K562 (cell line): Measurements from ENCODE around the gene C1orf146. TPM values are rescaled to one million over a fixed set of nuclear protein-coding genes. Genes with fewer than 3 reads are reported as not detected.
A peak's percentile ranks its signal among the peaks of the same experiment; 100 is the strongest.
"Not testable (repeated sequence)": the region's sequence is repeated elsewhere in the genome, so short reads cannot be mapped to it uniquely, and the experiment has no call there.

Source experiments
- ATAC-seq: fragments of 200-7000 bp; cut with Tn5 transposase; 3 replicates; pipeline ENCODE4 v1.9.1; 2020; ENCODE audit warnings: moderate library complexity
- BruUV-seq: library from RNA; stranded (reverse); fragments of 400-500 nt; replicated peaks from 2 replicates; lab custom pipeline; 2021; lab: Mats Ljungman, UMichigan
- CTCF ChIA-PET: fragments of 300-600 bp; formaldehyde crosslinking; extraction: SDS; loops from one replicate; lab custom pipeline; 2021; ENCODE audit warnings: low intra/inter-chr PET ratio; lab: Yijun Ruan, JAX
- POLR2A ChIA-PET: fragments of 300-600, 350-650 bp; sonication (Branson Sonifier 250); formaldehyde crosslinking; extraction: SDS; loops from one replicate; lab custom pipeline; 2021; ENCODE audit warnings: antibody characterized with exemption, inconsistent platforms; lab: Yijun Ruan, JAX
- DNase-seq, 4 experiments: peaks; one replicate each; pipeline versions ENCODE4 v3.0.0 to v3.0.0-alpha.2; 2011 to 2018; ENCODE audit warnings: low spot score in 3 of 4, mixed read lengths in 3 of 4; ENCODE audit errors: extremely low read depth in 1 of 4
- FAIRE-seq: peaks from 2 replicates; lab custom pipeline; 2011; peaks lifted over from hg19 to GRCh38; lab: Jason Lieb, UNC
- H2AFZ ChIP-seq: 2 replicates; pipeline ENCODE4 v1.6.0; 2011; ENCODE audit warnings: low read depth, low read length, control low read depth, inconsistent platforms
- H3K27ac ChIP-seq: fragments of 200-600 bp; 3 replicates; pipeline ENCODE4 v1.8.0; 2011; ENCODE audit warnings: low read depth, mild to moderate bottlenecking, control low read depth, inconsistent platforms, low read length, moderate library complexity, mixed read lengths; ENCODE audit errors: extremely low read depth
- H3K27me3 ChIP-seq, 2 experiments: fragments of 300-600 bp in 1 of 2; 2 replicates in 1 of 2; 3 replicates in 1 of 2; pipeline versions ENCODE4 v1.6.0 to v1.8.0; 2011; ENCODE audit warnings: inconsistent platforms in 2 of 2, low read length in 2 of 2, mild to moderate bottlenecking in 1 of 2, mixed read lengths in 1 of 2, moderate library complexity in 1 of 2; ENCODE audit not compliant: control insufficient read depth in 2 of 2, insufficient read depth in 2 of 2
- H3K36me3 ChIP-seq: fragments of 300-600 bp; 3 replicates; pipeline ENCODE4 v1.8.0; 2011; ENCODE audit warnings: mild to moderate bottlenecking, low read length, inconsistent platforms; ENCODE audit not compliant: control insufficient read depth, insufficient read depth
- H3K4me1 ChIP-seq, 2 experiments: fragments of 200-600 bp in 1 of 2; replicated peaks in 1 of 2; 2 replicates in 1 of 2; 3 replicates in 1 of 2; pipeline versions ENCODE4 v1.5.1 to v1.8.0; 2011; ENCODE audit warnings: inconsistent platforms in 2 of 2, low read length in 2 of 2, mild to moderate bottlenecking in 1 of 2, mixed read lengths in 1 of 2, moderate library complexity in 1 of 2; ENCODE audit not compliant: control insufficient read depth in 2 of 2, insufficient read depth in 2 of 2
- H3K4me2 ChIP-seq: 2 replicates; pipeline ENCODE4 v1.6.1; 2011; ENCODE audit warnings: low read length, control low read depth, inconsistent platforms, mixed read lengths; ENCODE audit not compliant: insufficient read depth
- H3K4me3 ChIP-seq: fragments of 200-600 bp; sonication (generic), shearing (Covaris generic); 2 replicates; pipeline ENCODE4 v1.5.1; 2016; ENCODE audit warnings: control low read depth, inconsistent platforms
- H3K79me2 ChIP-seq: fragments of 200-600 bp; 3 replicates; pipeline ENCODE4 v1.8.0; 2011; ENCODE audit warnings: low read length, inconsistent platforms; ENCODE audit not compliant: control insufficient read depth, insufficient read depth
- H3K9ac ChIP-seq, 2 experiments: 2 replicates each; pipeline versions ENCODE4 v1.6.0 to v1.6.1; 2011; ENCODE audit warnings: low read depth in 2 of 2, low read length in 2 of 2, control low read depth in 1 of 2, inconsistent platforms in 1 of 2, mild to moderate bottlenecking in 1 of 2, mixed read lengths in 1 of 2; ENCODE audit not compliant: insufficient read depth in 1 of 2
- H3K9me1 ChIP-seq: one replicate; pipeline ENCODE4 v1.6.0; 2011; ENCODE audit warnings: inconsistent platforms, mild to moderate bottlenecking, low read length, moderate library complexity; ENCODE audit not compliant: control insufficient read depth, insufficient read depth
- H3K9me3 ChIP-seq: replicated peaks from 2 replicates; pipeline ENCODE4 v1.5.1; 2011; ENCODE audit warnings: low read depth, low read length, inconsistent platforms; ENCODE audit not compliant: control insufficient read depth, insufficient read depth
- H4K20me1 ChIP-seq: replicated peaks from 2 replicates; pipeline ENCODE4 v1.6.1; 2011; ENCODE audit warnings: low read length, inconsistent platforms, mixed read lengths; ENCODE audit not compliant: control insufficient read depth, insufficient read depth
- CC2D1A ChIP-seq: fragments of 450-650 bp; IDR thresholded peaks from 2 replicates; pipeline ENCODE4 v1.6.1; 2017; ENCODE audit warnings: mild to moderate bottlenecking
- WHSC1 ChIP-seq: IDR thresholded peaks from one replicate; pipeline ENCODE4 v1.6.1; 2012; ENCODE audit warnings: low read length, control low read depth, inconsistent platforms
- ZNF354B ChIP-seq: fragments of 250-450 bp; sonication (Bioruptor Pico); IDR thresholded peaks from 2 replicates; pipeline ENCODE4 v1.4.0; 2020
- ZNF507 ChIP-seq: conservative IDR thresholded peaks from 2 replicates; pipeline ENCODE4 v1.6.1; 2017; ENCODE audit warnings: missing genetic modification characterization, missing compliant biosample characterization
- ZNF584 ChIP-seq: fragments of 200-800 bp; sonication (Bioruptor generic); IDR thresholded peaks from 2 replicates; pipeline ENCODE4 v1.6.1; 2016; ENCODE audit warnings: low read depth, mild to moderate bottlenecking, missing genetic modification characterization, missing compliant biosample characterization
- WGBS: fragments of 100-300 bp; shearing (Covaris generic); methylation state at CpG from one replicate; pipeline ENCODE4 v1.1.6; 2016; ENCODE audit warnings: low coverage, mixed read lengths; ENCODE audit not compliant: insufficient coverage; ENCODE audit errors: missing lambda C conversion rate; 5-methylcytosine and 5-hydroxymethylcytosine counted together
- in situ Hi-C: fragments of 300-500 bp; cut with MboI; formaldehyde crosslinking; loops from 4 replicates; pipeline ENCODE4 v1.15.0; 2018; ENCODE audit warnings: inconsistent platforms, mixed read lengths
- intact Hi-C: fragments of 100-400 bp; cut with micrococcal nuclease; formaldehyde crosslinking; loops from 2 replicates; pipeline ENCODE4 v1.14.2; 2022
- polyA plus RNA-seq, 8 experiments: library from polyadenylated mRNA; depleted of rRNA in 4 of 8; stranded (reverse) in 5 of 8; unstranded in 3 of 8; fragments of >200 nt; fragmentation: Nextera tagmentation in 2 of 8; fragmentation: Illumina TruSeq in 1 of 8; extraction: Ambion mirVana in 2 of 8; extraction: Trizol in 1 of 8; gene quantifications; 2 replicates each; pipeline versions ENCODE4 v1.2.1 to v1.2.3, GENCODE V29; 2011 to 2014; ENCODE audit warnings: inconsistent platforms in 1 of 8, missing spikeins in 1 of 8
- total RNA-seq, 7 experiments: library from RNA; depleted of rRNA in 6 of 7; stranded (reverse); fragments of >200 nt in 6 of 7; fragmentation: Illumina TruSeq in 2 of 7; extraction: Trizol in 2 of 7; gene quantifications; 2 replicates each; pipeline versions ENCODE4 v1.2.1 to v1.2.3, GENCODE V29; 2011 to 2021; ENCODE audit warnings: low replicate concordance in 1 of 7
- TF ChIP-seq, protein P1 (sequence below), 2 experiments: fragments of 450-650 bp; formaldehyde crosslinking in 1 of 2; IDR thresholded peaks; 2 replicates each; pipeline versions ENCODE4 v1.4.0 to v1.6.1; 2014 to 2020; ENCODE audit warnings: mild to moderate bottlenecking in 2 of 2, borderline replicate concordance in 1 of 2, low read depth in 1 of 2

The C1orf146 gene
- total and polyA plus RNA-seq, 9 of the 15 experiments (the other 6 are each of a cell fraction or from before 2014, with no cell fraction given) = 0.10 TPM; not detected in 8

DNA sequence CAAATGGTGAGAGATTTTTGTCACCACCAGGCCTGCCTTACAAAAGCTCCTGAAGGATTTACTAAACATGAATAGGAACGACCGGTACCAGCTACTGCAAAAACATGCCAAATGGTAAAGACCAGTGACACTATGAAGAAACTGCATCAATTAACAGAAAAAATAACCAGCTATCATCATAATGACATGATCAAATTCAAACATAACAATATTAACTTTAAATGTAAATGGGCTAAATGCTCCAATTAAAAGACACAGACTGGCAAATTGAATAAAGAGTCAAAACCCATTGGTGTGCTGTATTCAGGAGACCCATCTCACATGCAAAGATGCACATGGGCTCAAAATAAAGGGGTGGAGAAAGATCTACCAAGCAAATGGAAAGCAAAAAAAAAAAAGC is 63.7 kb downstream of the C1orf146 start:
- H3K4me1 ChIP-seq, H3K79me2 ChIP-seq, H3K9me3 ChIP-seq, H4K20me1 ChIP-seq, CTCF ChIA-PET, BruUV-seq, H3K27ac ChIP-seq, H3K4me3 ChIP-seq, ATAC-seq, DNase-seq, H2AFZ ChIP-seq: not testable (repeated sequence)
- 93% methylated on average over 2 of the region's 2 CpGs for WGBS
- peak; percentile 94 for TF ChIP-seq ZNF507 (tag)
- 0 out of 2 replicates have a peak, but pooled peaks have one; percentile 45 for TF ChIP-seq ZNF354B (CRISPR knock-in tag)
- TF ChIP-seq, all 486 proteins: peak for 2; not testable (repeated sequence) for 484
- FAIRE-seq, in situ Hi-C loops, intact Hi-C loops, H3K9me1 ChIP-seq, H3K4me2 ChIP-seq, H3K9ac ChIP-seq, H3K27me3 ChIP-seq: not testable (repeated sequence)
- H3K36me3 ChIP-seq = peaks cover 17% of the 10 kb centered on the region; the same call in 1 of the 3 replicates
- POLR2A ChIA-PET = interaction anchor here (0.6 to 0.8 kb wide), 2 partner anchors 10 to 18 kb away, joined by 3 read pairs; no protein-coding TSS in a partner anchor

DNA sequence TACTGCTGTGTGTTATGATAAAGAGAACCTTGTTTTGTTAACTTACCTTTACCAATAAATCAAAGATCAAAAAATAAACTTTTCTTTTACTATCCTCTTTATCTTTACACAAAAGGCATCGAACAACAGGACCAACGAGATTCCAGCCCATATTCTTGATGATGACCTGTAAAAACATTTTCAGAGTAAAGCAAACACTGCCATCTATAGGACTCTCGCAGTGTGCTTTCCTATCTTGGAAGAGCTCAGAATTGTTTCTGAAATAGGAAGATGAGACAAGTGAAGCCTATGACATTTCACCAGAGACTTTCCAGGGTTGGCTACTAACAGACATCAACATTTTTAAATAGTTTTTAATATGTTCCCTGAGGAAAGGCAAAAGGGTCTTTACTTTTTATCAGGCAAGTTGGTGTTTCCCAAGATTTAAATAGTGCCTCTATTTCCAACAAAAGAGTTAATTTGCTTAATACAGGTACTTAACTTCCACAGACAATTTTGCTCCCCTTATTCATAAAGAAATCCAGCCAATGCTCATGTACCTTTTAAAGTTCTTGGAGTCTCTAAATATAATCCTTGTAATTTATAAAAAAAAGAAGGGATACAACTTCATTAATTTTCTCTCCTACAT is 73.8 kb downstream of the C1orf146 start:
- ChIA-PET CTCF (interaction anchor here (0.6 to 1.9 kb wide), 5 partner anchors 294 to 1125 kb away, joined by 3 to 8 read pairs (median 4); no protein-coding TSS in a partner anchor), POLR2A (interaction anchor here (0.5 to 1.0 kb wide), 3 partner anchors 11 to 317 kb away, joined by 3 to 5 read pairs (median 4); no protein-coding TSS in a partner anchor)
- in situ Hi-C loops (loop anchor here (5.0 kb wide), 1 partner anchor 779 kb away; no protein-coding TSS in a partner anchor), intact Hi-C loops (loop anchor here (2.0 to 10.0 kb wide), 4 partner anchors 295 to 887 kb away; partner anchors contain the start of gene HFM1)
- peak; percentile 58 for FAIRE-seq
- no peaks in the 10 kb centered on the region for H3K27me3 ChIP-seq
- H3K79me2 ChIP-seq = no peaks in the 10 kb centered on the region
- no peaks in the 10 kb centered on the region for H3K9me1 ChIP-seq
- no peak overlapping the region for H2AFZ ChIP-seq
- H3K4me3 ChIP-seq = no peak overlapping the region
- H3K9me3 ChIP-seq = no peaks in the 10 kb centered on the region
- H4K20me1 ChIP-seq = no peaks in the 10 kb centered on the region
- WGBS = 47% methylated on average over 3 of the region's 3 CpGs
- no peak overlapping the region for H3K9ac ChIP-seq
- peak; percentile 22 to 56 (median 30) for DNase-seq
- ATAC-seq = peak; percentile 93
- no TSS peak for BruUV-seq
- peaks cover 54% of the 10 kb centered on the region for H3K36me3 ChIP-seq
- H3K4me2 ChIP-seq = no peak overlapping the region
- H3K27ac ChIP-seq = no peak overlapping the region
- no peaks in the 10 kb centered on the region for H3K4me1 ChIP-seq
- TF ChIP-seq CC2D1A (no peak), WHSC1 (no peak), ZNF584 (CRISPR knock-in tag) (no peak)
- TF ChIP-seq, protein P1, sequence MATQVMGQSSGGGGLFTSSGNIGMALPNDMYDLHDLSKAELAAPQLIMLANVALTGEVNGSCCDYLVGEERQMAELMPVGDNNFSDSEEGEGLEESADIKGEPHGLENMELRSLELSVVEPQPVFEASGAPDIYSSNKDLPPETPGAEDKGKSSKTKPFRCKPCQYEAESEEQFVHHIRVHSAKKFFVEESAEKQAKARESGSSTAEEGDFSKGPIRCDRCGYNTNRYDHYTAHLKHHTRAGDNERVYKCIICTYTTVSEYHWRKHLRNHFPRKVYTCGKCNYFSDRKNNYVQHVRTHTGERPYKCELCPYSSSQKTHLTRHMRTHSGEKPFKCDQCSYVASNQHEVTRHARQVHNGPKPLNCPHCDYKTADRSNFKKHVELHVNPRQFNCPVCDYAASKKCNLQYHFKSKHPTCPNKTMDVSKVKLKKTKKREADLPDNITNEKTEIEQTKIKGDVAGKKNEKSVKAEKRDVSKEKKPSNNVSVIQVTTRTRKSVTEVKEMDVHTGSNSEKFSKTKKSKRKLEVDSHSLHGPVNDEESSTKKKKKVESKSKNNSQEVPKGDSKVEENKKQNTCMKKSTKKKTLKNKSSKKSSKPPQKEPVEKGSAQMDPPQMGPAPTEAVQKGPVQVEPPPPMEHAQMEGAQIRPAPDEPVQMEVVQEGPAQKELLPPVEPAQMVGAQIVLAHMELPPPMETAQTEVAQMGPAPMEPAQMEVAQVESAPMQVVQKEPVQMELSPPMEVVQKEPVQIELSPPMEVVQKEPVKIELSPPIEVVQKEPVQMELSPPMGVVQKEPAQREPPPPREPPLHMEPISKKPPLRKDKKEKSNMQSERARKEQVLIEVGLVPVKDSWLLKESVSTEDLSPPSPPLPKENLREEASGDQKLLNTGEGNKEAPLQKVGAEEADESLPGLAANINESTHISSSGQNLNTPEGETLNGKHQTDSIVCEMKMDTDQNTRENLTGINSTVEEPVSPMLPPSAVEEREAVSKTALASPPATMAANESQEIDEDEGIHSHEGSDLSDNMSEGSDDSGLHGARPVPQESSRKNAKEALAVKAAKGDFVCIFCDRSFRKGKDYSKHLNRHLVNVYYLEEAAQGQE (IDR thresholded peaks at IDR 0.05; ENCODE audit: borderline replicate concordance) = peak; percentile 64; the same call in 1 of the 2 replicates
- TF ChIP-seq, protein P1 (CRISPR knock-in tag; IDR thresholded peaks at IDR 0.05; ENCODE audit: low read depth) = no peak
